Neural cell (in vitro differentiated cells): ENCODE results near the gene ERC2.

Experiments
- EP300 ChIP-seq: fragments of 450-650 bp; conservative IDR thresholded peaks from 2 replicates; pipeline ENCODE4 v1.6.1; 2014; ENCODE audit warnings: antibody characterized with exemption, mild to moderate bottlenecking, moderate library complexity; ENCODE audit not compliant: poor library complexity, severe bottlenecking
- EZH2 ChIP-seq: fragments of 200-600, 300-800 bp; shearing (Covaris generic), sonication (generic); IDR thresholded peaks from 2 replicates; pipeline ENCODE4 v1.6.1; 2014; ENCODE audit warnings: antibody characterized with exemption, low read length, borderline replicate concordance, mild to moderate bottlenecking; ENCODE audit not compliant: insufficient read depth, poor library complexity, severe bottlenecking
- MXI1 ChIP-seq: fragments of 450-650 bp; conservative IDR thresholded peaks from 2 replicates; pipeline ENCODE4 v1.6.1; 2014; ENCODE audit warnings: antibody characterized with exemption, mild to moderate bottlenecking; ENCODE audit not compliant: poor library complexity, severe bottlenecking
- POLR2AphosphoS5 ChIP-seq: IDR thresholded peaks from 2 replicates; pipeline ENCODE4 v1.6.1; 2012
- RAD21 ChIP-seq: fragments of 450-650 bp; conservative IDR thresholded peaks from 2 replicates; pipeline ENCODE4 v1.6.1; 2014; ENCODE audit warnings: antibody characterized with exemption, mild to moderate bottlenecking, moderate library complexity
- TAF1 ChIP-seq: IDR thresholded peaks from 2 replicates; pipeline ENCODE4 v1.6.1; 2012; ENCODE audit warnings: low read depth
- TF ChIP-seq, protein P1 (sequence below): fragments of 450-650 bp; IDR thresholded peaks from 2 replicates; pipeline ENCODE4 v1.5.1; 2014; ENCODE audit warnings: antibody characterized with exemption, mild to moderate bottlenecking, moderate library complexity; ENCODE audit not compliant: poor library complexity, severe bottlenecking
- TF ChIP-seq, protein P2 (sequence below): IDR thresholded peaks from 2 replicates; pipeline ENCODE4 v1.6.1; 2012; ENCODE audit warnings: borderline replicate concordance

DNA sequence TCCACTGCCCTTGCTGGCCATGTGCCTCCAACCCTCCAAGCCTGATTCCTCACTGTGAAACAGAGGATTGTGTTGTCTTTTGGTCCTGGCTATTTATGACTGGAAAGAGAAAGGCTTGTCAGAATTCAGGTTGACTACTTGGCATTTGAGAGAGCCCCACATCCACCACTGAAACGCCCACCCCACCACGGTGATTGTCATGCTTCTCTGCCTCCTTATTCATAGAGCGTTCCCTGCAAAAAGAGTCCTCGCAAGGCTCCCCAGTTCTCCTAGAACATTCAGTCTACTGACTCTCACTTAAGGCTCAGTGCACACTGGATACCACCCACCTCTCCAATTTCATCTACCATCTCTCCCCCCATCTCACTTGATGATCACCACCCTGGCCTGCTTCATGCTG is 818.3 kb downstream of the ERC2 start:
- TF ChIP-seq, protein P1, sequence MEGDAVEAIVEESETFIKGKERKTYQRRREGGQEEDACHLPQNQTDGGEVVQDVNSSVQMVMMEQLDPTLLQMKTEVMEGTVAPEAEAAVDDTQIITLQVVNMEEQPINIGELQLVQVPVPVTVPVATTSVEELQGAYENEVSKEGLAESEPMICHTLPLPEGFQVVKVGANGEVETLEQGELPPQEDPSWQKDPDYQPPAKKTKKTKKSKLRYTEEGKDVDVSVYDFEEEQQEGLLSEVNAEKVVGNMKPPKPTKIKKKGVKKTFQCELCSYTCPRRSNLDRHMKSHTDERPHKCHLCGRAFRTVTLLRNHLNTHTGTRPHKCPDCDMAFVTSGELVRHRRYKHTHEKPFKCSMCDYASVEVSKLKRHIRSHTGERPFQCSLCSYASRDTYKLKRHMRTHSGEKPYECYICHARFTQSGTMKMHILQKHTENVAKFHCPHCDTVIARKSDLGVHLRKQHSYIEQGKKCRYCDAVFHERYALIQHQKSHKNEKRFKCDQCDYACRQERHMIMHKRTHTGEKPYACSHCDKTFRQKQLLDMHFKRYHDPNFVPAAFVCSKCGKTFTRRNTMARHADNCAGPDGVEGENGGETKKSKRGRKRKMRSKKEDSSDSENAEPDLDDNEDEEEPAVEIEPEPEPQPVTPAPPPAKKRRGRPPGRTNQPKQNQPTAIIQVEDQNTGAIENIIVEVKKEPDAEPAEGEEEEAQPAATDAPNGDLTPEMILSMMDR, result no peak
- TF ChIP-seq EZH2 (no peak), RAD21 (no peak), EP300 (no peak), TAF1 (no peak), MXI1 (no peak), POLR2AphosphoS5 (no peak)
- TF ChIP-seq, protein P2, sequence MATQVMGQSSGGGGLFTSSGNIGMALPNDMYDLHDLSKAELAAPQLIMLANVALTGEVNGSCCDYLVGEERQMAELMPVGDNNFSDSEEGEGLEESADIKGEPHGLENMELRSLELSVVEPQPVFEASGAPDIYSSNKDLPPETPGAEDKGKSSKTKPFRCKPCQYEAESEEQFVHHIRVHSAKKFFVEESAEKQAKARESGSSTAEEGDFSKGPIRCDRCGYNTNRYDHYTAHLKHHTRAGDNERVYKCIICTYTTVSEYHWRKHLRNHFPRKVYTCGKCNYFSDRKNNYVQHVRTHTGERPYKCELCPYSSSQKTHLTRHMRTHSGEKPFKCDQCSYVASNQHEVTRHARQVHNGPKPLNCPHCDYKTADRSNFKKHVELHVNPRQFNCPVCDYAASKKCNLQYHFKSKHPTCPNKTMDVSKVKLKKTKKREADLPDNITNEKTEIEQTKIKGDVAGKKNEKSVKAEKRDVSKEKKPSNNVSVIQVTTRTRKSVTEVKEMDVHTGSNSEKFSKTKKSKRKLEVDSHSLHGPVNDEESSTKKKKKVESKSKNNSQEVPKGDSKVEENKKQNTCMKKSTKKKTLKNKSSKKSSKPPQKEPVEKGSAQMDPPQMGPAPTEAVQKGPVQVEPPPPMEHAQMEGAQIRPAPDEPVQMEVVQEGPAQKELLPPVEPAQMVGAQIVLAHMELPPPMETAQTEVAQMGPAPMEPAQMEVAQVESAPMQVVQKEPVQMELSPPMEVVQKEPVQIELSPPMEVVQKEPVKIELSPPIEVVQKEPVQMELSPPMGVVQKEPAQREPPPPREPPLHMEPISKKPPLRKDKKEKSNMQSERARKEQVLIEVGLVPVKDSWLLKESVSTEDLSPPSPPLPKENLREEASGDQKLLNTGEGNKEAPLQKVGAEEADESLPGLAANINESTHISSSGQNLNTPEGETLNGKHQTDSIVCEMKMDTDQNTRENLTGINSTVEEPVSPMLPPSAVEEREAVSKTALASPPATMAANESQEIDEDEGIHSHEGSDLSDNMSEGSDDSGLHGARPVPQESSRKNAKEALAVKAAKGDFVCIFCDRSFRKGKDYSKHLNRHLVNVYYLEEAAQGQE, result no peak
